ENCODE results near the gene FIGNL1.
"Not testable (repeated sequence)": the region's sequence is repeated elsewhere in the genome, so short reads cannot be mapped to it uniquely, and the experiment has no call there.

Gene FIGNL1

GRCh38 chr7:50473531-50473930 is 23.4 kb upstream of the FIGNL1 start:
- peak in 2 of 10 donors; percentile 50 to 62 for DNase-seq
- intact Hi-C loops (cut with DNase I): no loop called here

GRCh38 chr7:50472427-50472826 is 22.3 kb upstream of the FIGNL1 start:
- intact Hi-C loops (cut with DNase I): no loop called here

GRCh38 chr7:50471970-50472369 is 21.8 kb upstream of the FIGNL1 start:
- intact Hi-C loops (cut with DNase I): no loop called here
- peak in 1 of 10 donors; percentile 35 for DNase-seq

More at GRCh38 chr7:50472427-50472826, 22.3 kb upstream of the FIGNL1 start:
- peak in 1 of 10 donors; percentile 21 for DNase-seq

- peak in 2 of 10 donors; percentile 57 to 65 for DNase-seq
- intact Hi-C loops (cut with DNase I): no loop called here
Measured at GRCh38 chr7:50470250-50471163, 20.4 kb upstream of the FIGNL1 start.

GRCh38 chr7:50469181-50469580 is 19.0 kb upstream of the FIGNL1 start:
- peak in 1 of 10 donors; percentile 61 for DNase-seq
- intact Hi-C loops (cut with DNase I): loop anchor here (10.0 kb wide), 1 partner anchor 896 kb away; no protein-coding TSS in a partner anchor

GRCh38 chr7:50467817-50468610 is 17.9 kb upstream of the FIGNL1 start:
- intact Hi-C loops (cut with DNase I): loop anchor here (1.0 to 10.0 kb wide), 3 partner anchors 211 to 897 kb away; no protein-coding TSS in a partner anchor
- DNase-seq: peak; percentile 62 to 97 (median 83)

GRCh38 chr7:50466815-50467585 is 16.9 kb upstream of the FIGNL1 start:
- peak in 1 of 10 donors; percentile 23 for DNase-seq
- intact Hi-C loops (cut with DNase I): loop anchor here (10.0 kb wide), 1 partner anchor 898 kb away; no protein-coding TSS in a partner anchor

- peak in 1 of 10 donors; percentile 22 for DNase-seq
- intact Hi-C loops (cut with DNase I): loop anchor here (10.0 kb wide), 1 partner anchor 902 kb away; no protein-coding TSS in a partner anchor
Measured at GRCh38 chr7:50463035-50463434, 12.9 kb upstream of the FIGNL1 start.

- intact Hi-C loops (cut with DNase I): loop anchor here (10.0 kb wide), 1 partner anchor 902 kb away; no protein-coding TSS in a partner anchor
- DNase-seq: no peak
Measured at GRCh38 chr7:50462361-50462760, 12.2 kb upstream of the FIGNL1 start.

GRCh38 chr7:50461695-50462094 is 11.5 kb upstream of the FIGNL1 start:
- intact Hi-C loops (cut with DNase I): loop anchor here (10.0 kb wide), 1 partner anchor 903 kb away; no protein-coding TSS in a partner anchor
- DNase-seq: no peak

- intact Hi-C loops (cut with DNase I): not testable (repeated sequence)
- DNase-seq: peak in 1 of 10 donors; percentile 51
Measured at GRCh38 chr7:50459183-50459582, 9.0 kb upstream of the FIGNL1 start.

GRCh38 chr7:50458651-50459050 is 8.5 kb upstream of the FIGNL1 start:
- intact Hi-C loops (cut with DNase I); DNase-seq: not testable (repeated sequence)

GRCh38 chr7:50456371-50457123 is 6.4 kb upstream of the FIGNL1 start:
- no peak for DNase-seq
- intact Hi-C loops (cut with DNase I): no loop called here

GRCh38 chr7:50455658-50456057 is 5.5 kb upstream of the FIGNL1 start:
- intact Hi-C loops (cut with DNase I): no loop called here

GRCh38 chr7:50454968-50455367 is 4.8 kb upstream of the FIGNL1 start:
- intact Hi-C loops (cut with DNase I): no loop called here
- DNase-seq: no peak

More at GRCh38 chr7:50455658-50456057, 5.5 kb upstream of the FIGNL1 start:
- no peak for DNase-seq

GRCh38 chr7:50450590-50451032 is 461 bp upstream of the FIGNL1 start:
- DNase-seq: peak in 5 of 10 donors; percentile 8 to 89 (median 26)
- intact Hi-C loops (cut with DNase I): no loop called here

GRCh38 chr7:50449501-50449880 is 659 bp downstream of the FIGNL1 start:
- DNase-seq: no peak
- intact Hi-C loops (cut with DNase I): no loop called here

GRCh38 chr7:50448823-50449222 is 1.3 kb downstream of the FIGNL1 start:
- no peak for DNase-seq
- intact Hi-C loops (cut with DNase I): no loop called here

- intact Hi-C loops (cut with DNase I): no loop called here
- DNase-seq: no peak
Measured at GRCh38 chr7:50446542-50446960, 3.6 kb downstream of the FIGNL1 start.

Data from posterior cingulate gyrus (tissue), 11 donors.